ENCODE results near the gene ADAM22. TPM values are rescaled to one million over a fixed set of nuclear protein-coding genes. Genes with fewer than 3 reads are reported as not detected.

The ADAM22 gene
- total RNA-seq, 1 experiment from 2014 or later: 10.0 TPM

DNA sequence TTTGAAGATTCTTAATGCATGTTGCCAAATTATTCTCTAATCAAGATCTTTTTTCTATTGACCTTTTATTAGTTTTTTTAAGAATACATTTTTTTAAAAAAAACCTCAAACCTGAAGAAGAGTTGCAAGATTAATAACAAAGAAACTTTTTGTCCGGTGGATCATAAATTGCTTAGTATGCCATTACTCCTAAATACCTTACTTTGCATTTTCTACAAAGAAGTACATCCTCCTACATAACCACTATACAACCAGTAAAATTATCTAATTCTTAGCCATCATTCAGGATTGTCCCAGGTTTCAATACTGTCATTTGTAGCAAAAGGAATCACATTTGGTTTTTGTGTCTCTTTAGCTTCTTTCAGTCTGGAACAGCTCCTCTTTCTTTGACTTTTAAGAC, 207.9 kb downstream of the ADAM22 start:
- H2AFZ ChIP-seq (ENCODE audit: low read depth, low read length, poor library complexity, severe bottlenecking): no peak overlapping the region
- no peaks in the 10 kb centered on the region for H3K79me2 ChIP-seq (ENCODE audit: insufficient read depth, low read length)
- no peak overlapping the region for H3K27ac ChIP-seq (ENCODE audit: low read depth, low read length)
- DNase-seq (ENCODE audit: low read depth, low spot score) (no peak), ATAC-seq (no peak)
- no peaks in the 10 kb centered on the region for H4K20me1 ChIP-seq (ENCODE audit: insufficient read depth)
- no peaks in the 10 kb centered on the region for H3K9me2 ChIP-seq (ENCODE audit: insufficient read depth)
- H3K4me2 ChIP-seq (ENCODE audit: low read length): no peak overlapping the region
- BruUV-seq (replicated peaks): no TSS peak
- no peak overlapping the region for H3K9ac ChIP-seq (ENCODE audit: low read length)
- no peaks in the 10 kb centered on the region for H3K36me3 ChIP-seq (ENCODE audit: control insufficient read depth in 1 of 2, insufficient read depth in 2 of 2, low read length in 2 of 2)
- ChIA-PET CTCF (no interaction called here), POLR2A (no interaction called here), RAD21 (ENCODE audit: low non-redundant PET in 1 of 2, low total read pairs in 2 of 2, uncharacterized antibody in 2 of 2, unreplicated experiment in 2 of 2) (no interaction called here)
- H3K4me3 ChIP-seq (replicated peaks in 1 of 2; ENCODE audit: low read depth in 1 of 2, low read length in 2 of 2): no peak overlapping the region
- intact Hi-C loops (cut with micrococcal nuclease): no loop called here
- H3K27me3 ChIP-seq (ENCODE audit: insufficient read depth, low read length): no peaks in the 10 kb centered on the region
- H3K4me1 ChIP-seq (ENCODE audit: control insufficient read depth in 1 of 2, insufficient read depth in 2 of 2, low read length in 2 of 2): no peaks in the 10 kb centered on the region
- H3K9me3 ChIP-seq (ENCODE audit: control insufficient read depth in 1 of 2, insufficient read depth in 1 of 2, low read depth in 1 of 2, low read length in 2 of 2): no peaks in the 10 kb centered on the region
- no peak for TF ChIP-seq TCF7L2 (IDR thresholded peaks at IDR 0.05; ENCODE audit: borderline replicate concordance, extremely low read depth, insufficient read depth, insufficient read length)
- TF ChIP-seq, protein P1, sequence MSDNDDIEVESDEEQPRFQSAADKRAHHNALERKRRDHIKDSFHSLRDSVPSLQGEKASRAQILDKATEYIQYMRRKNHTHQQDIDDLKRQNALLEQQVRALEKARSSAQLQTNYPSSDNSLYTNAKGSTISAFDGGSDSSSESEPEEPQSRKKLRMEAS (IDR thresholded peaks at IDR 0.05): no peak
- TF ChIP-seq SRF (IDR thresholded peaks at IDR 0.05; ENCODE audit: low read depth): no peak
- TF ChIP-seq ELF1 (IDR thresholded peaks at IDR 0.05; ENCODE audit: borderline replicate concordance, low read depth): no peak
- TF ChIP-seq YY1 (IDR thresholded peaks at IDR 0.05; ENCODE audit: extremely low read depth, insufficient replicate concordance, low read depth, low read length): no peak
- TF ChIP-seq, protein P2, sequence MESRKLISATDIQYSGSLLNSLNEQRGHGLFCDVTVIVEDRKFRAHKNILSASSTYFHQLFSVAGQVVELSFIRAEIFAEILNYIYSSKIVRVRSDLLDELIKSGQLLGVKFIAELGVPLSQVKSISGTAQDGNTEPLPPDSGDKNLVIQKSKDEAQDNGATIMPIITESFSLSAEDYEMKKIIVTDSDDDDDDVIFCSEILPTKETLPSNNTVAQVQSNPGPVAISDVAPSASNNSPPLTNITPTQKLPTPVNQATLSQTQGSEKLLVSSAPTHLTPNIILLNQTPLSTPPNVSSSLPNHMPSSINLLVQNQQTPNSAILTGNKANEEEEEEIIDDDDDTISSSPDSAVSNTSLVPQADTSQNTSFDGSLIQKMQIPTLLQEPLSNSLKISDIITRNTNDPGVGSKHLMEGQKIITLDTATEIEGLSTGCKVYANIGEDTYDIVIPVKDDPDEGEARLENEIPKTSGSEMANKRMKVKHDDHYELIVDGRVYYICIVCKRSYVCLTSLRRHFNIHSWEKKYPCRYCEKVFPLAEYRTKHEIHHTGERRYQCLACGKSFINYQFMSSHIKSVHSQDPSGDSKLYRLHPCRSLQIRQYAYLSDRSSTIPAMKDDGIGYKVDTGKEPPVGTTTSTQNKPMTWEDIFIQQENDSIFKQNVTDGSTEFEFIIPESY (IDR thresholded peaks at IDR 0.05; ENCODE audit: extremely low read depth, insufficient replicate concordance, low read length): no peak

DNA sequence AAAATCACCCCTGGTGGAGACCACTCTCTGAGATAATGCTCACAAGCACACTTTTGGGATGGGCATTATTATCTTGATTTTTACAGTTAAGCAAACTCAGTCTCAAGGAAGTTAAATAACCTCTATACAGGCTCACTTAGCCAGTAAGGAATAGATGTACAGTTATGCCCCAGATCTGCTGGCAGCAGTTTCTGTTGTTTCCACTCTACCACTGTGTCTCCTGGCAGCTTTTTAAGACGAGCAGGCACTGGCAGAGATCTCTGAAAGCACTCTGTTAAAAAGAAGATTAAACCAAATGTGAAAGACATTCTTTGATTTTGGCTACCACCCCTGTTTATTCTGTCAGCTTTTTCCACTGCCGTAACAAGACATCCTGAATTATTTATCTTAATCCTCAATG, 212.6 kb downstream of the ADAM22 start:
- ATAC-seq (no peak), DNase-seq (ENCODE audit: low read depth, low spot score) (no peak)
- Histone ChIP-seq H3K9ac (ENCODE audit: low read length) (no peak overlapping the region), H3K4me1 (ENCODE audit: control insufficient read depth in 1 of 2, insufficient read depth in 2 of 2, low read length in 2 of 2) (no peaks in the 10 kb centered on the region), H2AFZ (ENCODE audit: low read depth, low read length, poor library complexity, severe bottlenecking) (no peak overlapping the region), H3K4me2 (ENCODE audit: low read length) (no peak overlapping the region), H3K36me3 (ENCODE audit: control insufficient read depth in 1 of 2, insufficient read depth in 2 of 2, low read length in 2 of 2) (no peaks in the 10 kb centered on the region), H3K9me3 (ENCODE audit: control insufficient read depth in 1 of 2, insufficient read depth in 1 of 2, low read depth in 1 of 2, low read length in 2 of 2) (no peaks in the 10 kb centered on the region), H3K4me3 (replicated peaks in 1 of 2; ENCODE audit: low read depth in 1 of 2, low read length in 2 of 2) (no peak overlapping the region), H3K79me2 (ENCODE audit: insufficient read depth, low read length) (no peaks in the 10 kb centered on the region), H3K27me3 (ENCODE audit: insufficient read depth, low read length) (no peaks in the 10 kb centered on the region), H3K27ac (ENCODE audit: low read depth, low read length) (no peak overlapping the region), H4K20me1 (ENCODE audit: insufficient read depth) (no peaks in the 10 kb centered on the region), H3K9me2 (ENCODE audit: insufficient read depth) (no peaks in the 10 kb centered on the region)
- POLR2A ChIA-PET: no interaction called here
- intact Hi-C loops (cut with micrococcal nuclease): no loop called here
- CTCF ChIA-PET: no interaction called here
- RAD21 ChIA-PET (ENCODE audit: low non-redundant PET in 1 of 2, low total read pairs in 2 of 2, uncharacterized antibody in 2 of 2, unreplicated experiment in 2 of 2): no interaction called here
- BruUV-seq (replicated peaks): no TSS peak
- TF ChIP-seq, protein P3, sequence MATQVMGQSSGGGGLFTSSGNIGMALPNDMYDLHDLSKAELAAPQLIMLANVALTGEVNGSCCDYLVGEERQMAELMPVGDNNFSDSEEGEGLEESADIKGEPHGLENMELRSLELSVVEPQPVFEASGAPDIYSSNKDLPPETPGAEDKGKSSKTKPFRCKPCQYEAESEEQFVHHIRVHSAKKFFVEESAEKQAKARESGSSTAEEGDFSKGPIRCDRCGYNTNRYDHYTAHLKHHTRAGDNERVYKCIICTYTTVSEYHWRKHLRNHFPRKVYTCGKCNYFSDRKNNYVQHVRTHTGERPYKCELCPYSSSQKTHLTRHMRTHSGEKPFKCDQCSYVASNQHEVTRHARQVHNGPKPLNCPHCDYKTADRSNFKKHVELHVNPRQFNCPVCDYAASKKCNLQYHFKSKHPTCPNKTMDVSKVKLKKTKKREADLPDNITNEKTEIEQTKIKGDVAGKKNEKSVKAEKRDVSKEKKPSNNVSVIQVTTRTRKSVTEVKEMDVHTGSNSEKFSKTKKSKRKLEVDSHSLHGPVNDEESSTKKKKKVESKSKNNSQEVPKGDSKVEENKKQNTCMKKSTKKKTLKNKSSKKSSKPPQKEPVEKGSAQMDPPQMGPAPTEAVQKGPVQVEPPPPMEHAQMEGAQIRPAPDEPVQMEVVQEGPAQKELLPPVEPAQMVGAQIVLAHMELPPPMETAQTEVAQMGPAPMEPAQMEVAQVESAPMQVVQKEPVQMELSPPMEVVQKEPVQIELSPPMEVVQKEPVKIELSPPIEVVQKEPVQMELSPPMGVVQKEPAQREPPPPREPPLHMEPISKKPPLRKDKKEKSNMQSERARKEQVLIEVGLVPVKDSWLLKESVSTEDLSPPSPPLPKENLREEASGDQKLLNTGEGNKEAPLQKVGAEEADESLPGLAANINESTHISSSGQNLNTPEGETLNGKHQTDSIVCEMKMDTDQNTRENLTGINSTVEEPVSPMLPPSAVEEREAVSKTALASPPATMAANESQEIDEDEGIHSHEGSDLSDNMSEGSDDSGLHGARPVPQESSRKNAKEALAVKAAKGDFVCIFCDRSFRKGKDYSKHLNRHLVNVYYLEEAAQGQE (IDR thresholded peaks at IDR 0.05; ENCODE audit: low read depth): no peak
- no peak for TF ChIP-seq CEBPB (IDR thresholded peaks at IDR 0.05; ENCODE audit: low read depth)
- no peak for TF ChIP-seq RAD21 (IDR thresholded peaks at IDR 0.05; ENCODE audit: low read depth)
- no peak for TF ChIP-seq YY1 (IDR thresholded peaks at IDR 0.05; ENCODE audit: extremely low read depth, insufficient replicate concordance, low read depth, low read length)
- no peak for TF ChIP-seq JUND (IDR thresholded peaks at IDR 0.05)
- no peak for TF ChIP-seq EZH2phosphoT487 (IDR thresholded peaks at IDR 0.05; ENCODE audit: borderline replicate concordance)
- TF ChIP-seq FOSL1 (IDR thresholded peaks at IDR 0.05; ENCODE audit: low read depth): no peak
- TF ChIP-seq POLR2AphosphoS5 (IDR thresholded peaks at IDR 0.05; ENCODE audit: low read depth, low read length): no peak
- no peak for TF ChIP-seq EGR1 (IDR thresholded peaks at IDR 0.05; ENCODE audit: low read depth)
